Endothelial cell of umbilical vein (primary cell): ENCODE data around the gene CCR3. TPM values are rescaled to one million over a fixed set of nuclear protein-coding genes. Genes with fewer than 3 reads are reported as not detected.

ENCODE experiments used
- BruUV-seq: library from RNA; stranded (reverse); fragments of 400-500 nt; replicated peaks from 2 replicates; lab custom pipeline; 2021; lab: Mats Ljungman, UMichigan
- CTCF ChIA-PET: fragments of 300-600, 350-600 bp; sonication (Branson Sonifier 250); formaldehyde crosslinking; loops from one replicate; lab custom pipeline; 2021; ENCODE audit warnings: antibody characterized with exemption, inconsistent platforms; lab: Charles Lee
- POLR2A ChIA-PET: fragments of 300-600, 350-600 bp; sonication (Branson Sonifier 250); formaldehyde crosslinking; loops from one replicate; lab custom pipeline; 2021; ENCODE audit warnings: antibody characterized with exemption, inconsistent platforms; lab: Charles Lee
- DNase-seq: peaks from one replicate; pipeline ENCODE4 v3.0.0-alpha.2; 2011; ENCODE audit warnings: low read depth, low spot score
- FAIRE-seq: peaks from 2 replicates; lab custom pipeline; 2011; peaks lifted over from hg19 to GRCh38; lab: Jason Lieb, UNC
- H2AFZ ChIP-seq: 2 replicates; pipeline ENCODE4 v1.6.0; 2012; ENCODE audit warnings: low read depth, low read length, control low read depth, inconsistent platforms
- H3K27ac ChIP-seq: 2 replicates; pipeline ENCODE4 v1.5.1; 2011; ENCODE audit warnings: low read depth, mild to moderate bottlenecking, control low read depth, low read length, moderate library complexity; ENCODE audit not compliant: insufficient read depth
- H3K27me3 ChIP-seq, 2 experiments: 2 replicates each; pipeline versions ENCODE4 v1.6.0 to v1.6.1; 2011; ENCODE audit warnings: low read length in 2 of 2, mixed read lengths in 1 of 2; ENCODE audit not compliant: control insufficient read depth in 2 of 2, insufficient read depth in 2 of 2
- H3K36me3 ChIP-seq, 2 experiments: 2 replicates in 1 of 2; 3 replicates in 1 of 2; pipeline ENCODE4 v1.5.1; 2011; ENCODE audit warnings: low read length in 2 of 2, mild to moderate bottlenecking in 1 of 2, moderate library complexity in 1 of 2; ENCODE audit not compliant: control insufficient read depth in 2 of 2, insufficient read depth in 2 of 2; ENCODE audit errors: extremely low read depth in 1 of 2
- H3K4me1 ChIP-seq: 3 replicates; pipeline ENCODE4 v1.5.1; 2011; ENCODE audit warnings: mild to moderate bottlenecking, low read length; ENCODE audit not compliant: control insufficient read depth, insufficient read depth; ENCODE audit errors: extremely low read depth
- H3K4me2 ChIP-seq: 2 replicates; pipeline ENCODE4 v1.6.1; 2011; ENCODE audit warnings: low read length, control low read depth, mixed read lengths; ENCODE audit not compliant: insufficient read depth
- H3K4me3 ChIP-seq, 3 experiments: fragments of 200-600 bp in 1 of 3; sonication (generic), shearing (Covaris generic) in 1 of 3; replicated peaks in 1 of 3; 2 replicates each; pipeline ENCODE4 v1.5.1; 2011 to 2016; ENCODE audit warnings: control low read depth in 3 of 3, low read length in 3 of 3, mild to moderate bottlenecking in 2 of 3, inconsistent platforms in 1 of 3, low read depth in 1 of 3, moderate library complexity in 1 of 3; ENCODE audit not compliant: insufficient read depth in 1 of 3
- H3K79me2 ChIP-seq: 2 replicates; pipeline ENCODE4 v1.6.0; 2012; ENCODE audit warnings: low read length, inconsistent platforms; ENCODE audit not compliant: control insufficient read depth, insufficient read depth
- H3K9ac ChIP-seq: replicated peaks from 2 replicates; pipeline ENCODE3; 2011; ENCODE audit warnings: low read length, control low read depth; ENCODE audit not compliant: insufficient read depth; ENCODE audit errors: extremely low read depth
- H3K9me1 ChIP-seq: replicated peaks from 3 replicates; pipeline ENCODE4 v1.6.0; 2011; ENCODE audit warnings: mild to moderate bottlenecking, low read length; ENCODE audit not compliant: control insufficient read depth, insufficient read depth; ENCODE audit errors: extremely low read depth
- H3K9me3 ChIP-seq: replicated peaks from 2 replicates; pipeline ENCODE4 v1.5.1; 2012; ENCODE audit warnings: low read length, inconsistent platforms; ENCODE audit not compliant: control insufficient read depth, insufficient read depth
- H4K20me1 ChIP-seq: replicated peaks from 2 replicates; pipeline ENCODE3; 2011; ENCODE audit warnings: mild to moderate bottlenecking, low read length; ENCODE audit not compliant: control insufficient read depth, insufficient read depth; ENCODE audit errors: extremely low read depth
- EZH2 ChIP-seq: IDR thresholded peaks from 2 replicates; pipeline ENCODE4 v1.6.1; 2012; ENCODE audit warnings: borderline replicate concordance, low read depth, mild to moderate bottlenecking, moderate library complexity, low read length, inconsistent platforms; ENCODE audit not compliant: severe bottlenecking
- FOS ChIP-seq: IDR thresholded peaks from 2 replicates; pipeline ENCODE4 v1.6.1; 2011; ENCODE audit warnings: mild to moderate bottlenecking, low read length, moderate library complexity, borderline replicate concordance; ENCODE audit not compliant: insufficient read depth
- GATA2 ChIP-seq: IDR thresholded peaks from 2 replicates; pipeline ENCODE4 v1.7.0; 2011; ENCODE audit warnings: low read depth, mild to moderate bottlenecking, moderate library complexity, mixed read lengths, low read length; ENCODE audit not compliant: insufficient read length, insufficient read depth
- JUN ChIP-seq: IDR thresholded peaks from 2 replicates; pipeline ENCODE4 v1.6.1; 2011; ENCODE audit warnings: borderline replicate concordance, low read depth; ENCODE audit not compliant: insufficient read length, insufficient read depth
- MYC ChIP-seq: IDR thresholded peaks from one replicate; pipeline ENCODE4 v1.6.1; 2011; ENCODE audit warnings: mild to moderate bottlenecking, low read depth, low read length
- POLR2A ChIP-seq: IDR thresholded peaks from 2 replicates; pipeline ENCODE4 v1.6.1; 2012; ENCODE audit warnings: low read depth, mild to moderate bottlenecking, control low read depth, low read length
- POLR2AphosphoS5 ChIP-seq: IDR thresholded peaks from 2 replicates; pipeline ENCODE4 v1.6.1; 2012; ENCODE audit warnings: low read depth, mild to moderate bottlenecking, control low read depth, low read length, moderate library complexity; ENCODE audit not compliant: insufficient read depth
- dilution Hi-C: fragments of 300-500 bp; cut with MboI; formaldehyde crosslinking; loops from one replicate; pipeline ENCODE4 v1.15.0; 2019; ENCODE audit warnings: low sequenced_read_pairs; ENCODE audit not compliant: extremely low pct_ligation_motif_present
- intact Hi-C: fragments of 100-400 bp; cut with micrococcal nuclease; formaldehyde crosslinking; loops from one replicate; pipeline ENCODE4 v1.10.0; 2022
- polyA plus RNA-seq, 4 experiments: library from polyadenylated mRNA; depleted of rRNA in 3 of 4; stranded (reverse) in 3 of 4; unstranded in 1 of 4; fragments of >200 nt; gene quantifications; 2 replicates each; pipeline versions ENCODE4 v1.2.1 to v1.2.3, GENCODE V29; 2011 to 2012; ENCODE audit warnings: missing spikeins in 1 of 4
- total RNA-seq: library from RNA; stranded (reverse); gene quantifications from 2 replicates; pipeline ENCODE4 v1.2.3, GENCODE V29; 2021
- TF ChIP-seq, protein P1 (sequence below): IDR thresholded peaks from 2 replicates; pipeline ENCODE4 v1.6.1; 2011; ENCODE audit not compliant: insufficient read depth, insufficient read length
- TF ChIP-seq, protein P2 (sequence below), 2 donors: IDR thresholded peaks; 1 replicate in 1 of 2; 2 replicates in 1 of 2; pipeline ENCODE4 v1.5.1; 2011; ENCODE audit warnings: low read length in 2 of 2, mild to moderate bottlenecking in 2 of 2, moderate library complexity in 2 of 2, control low read depth in 1 of 2, inconsistent platforms in 1 of 2, low read depth in 1 of 2; ENCODE audit not compliant: insufficient read depth in 1 of 2; ENCODE audit errors: extremely low read depth in 1 of 2

CCR3 gene
- total and polyA plus RNA-seq, 2 donors (not counting 3 experiments of a cell fraction or from before 2014, with no cell fraction given): not detected

GRCh38 chr3:46289551-46289950, 47.3 kb downstream of the CCR3 start:
- Histone ChIP-seq H3K27me3 (peaks cover 0 to 3% of the 10 kb centered on the region in 2 experiments), H3K4me3 (no peak overlapping the region), H3K4me1 (no peaks in the 10 kb centered on the region), H3K79me2 (no peaks in the 10 kb centered on the region), H3K9ac (no peak overlapping the region), H3K27ac (no peak overlapping the region), H4K20me1 (no peaks in the 10 kb centered on the region), H2AFZ (no peak overlapping the region), H3K36me3 (no peaks in the 10 kb centered on the region), H3K9me3 (no peaks in the 10 kb centered on the region), H3K4me2 (no peak overlapping the region), H3K9me1 (no peaks in the 10 kb centered on the region)
- BruUV-seq: no TSS peak
- POLR2A ChIA-PET: no interaction called here
- CTCF ChIA-PET: no interaction called here
- intact Hi-C loops: no loop called here
- FAIRE-seq: no peak
- DNase-seq: no peak
- dilution Hi-C loops: no loop called here
- TF ChIP-seq EZH2 (no peak), MYC (no peak), FOS (no peak), GATA2 (no peak), JUN (no peak), POLR2AphosphoS5 (no peak), POLR2A (no peak)
- TF ChIP-seq, protein P1, sequence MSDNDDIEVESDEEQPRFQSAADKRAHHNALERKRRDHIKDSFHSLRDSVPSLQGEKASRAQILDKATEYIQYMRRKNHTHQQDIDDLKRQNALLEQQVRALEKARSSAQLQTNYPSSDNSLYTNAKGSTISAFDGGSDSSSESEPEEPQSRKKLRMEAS: no peak
- TF ChIP-seq, protein P2, sequence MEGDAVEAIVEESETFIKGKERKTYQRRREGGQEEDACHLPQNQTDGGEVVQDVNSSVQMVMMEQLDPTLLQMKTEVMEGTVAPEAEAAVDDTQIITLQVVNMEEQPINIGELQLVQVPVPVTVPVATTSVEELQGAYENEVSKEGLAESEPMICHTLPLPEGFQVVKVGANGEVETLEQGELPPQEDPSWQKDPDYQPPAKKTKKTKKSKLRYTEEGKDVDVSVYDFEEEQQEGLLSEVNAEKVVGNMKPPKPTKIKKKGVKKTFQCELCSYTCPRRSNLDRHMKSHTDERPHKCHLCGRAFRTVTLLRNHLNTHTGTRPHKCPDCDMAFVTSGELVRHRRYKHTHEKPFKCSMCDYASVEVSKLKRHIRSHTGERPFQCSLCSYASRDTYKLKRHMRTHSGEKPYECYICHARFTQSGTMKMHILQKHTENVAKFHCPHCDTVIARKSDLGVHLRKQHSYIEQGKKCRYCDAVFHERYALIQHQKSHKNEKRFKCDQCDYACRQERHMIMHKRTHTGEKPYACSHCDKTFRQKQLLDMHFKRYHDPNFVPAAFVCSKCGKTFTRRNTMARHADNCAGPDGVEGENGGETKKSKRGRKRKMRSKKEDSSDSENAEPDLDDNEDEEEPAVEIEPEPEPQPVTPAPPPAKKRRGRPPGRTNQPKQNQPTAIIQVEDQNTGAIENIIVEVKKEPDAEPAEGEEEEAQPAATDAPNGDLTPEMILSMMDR (IDR thresholded peaks at IDR 0.05; ENCODE audit: extremely low read depth in 1 of 2, insufficient read depth in 1 of 2, low read depth in 1 of 2, low read length in 2 of 2): no peak
